A549 (cell line): ENCODE measurements around the gene ZNF280A. TPM values are rescaled to one million over a fixed set of nuclear protein-coding genes. Genes with fewer than 3 reads are reported as not detected.

Experiments used
- ATAC-seq, 2 experiments: fragments of 200-7000 bp in 1 of 2; fragments of >200 bp in 1 of 2; cut with Nextera tagmentation in 1 of 2; cut with Tn5 transposase in 1 of 2; 3 replicates each; pipeline versions ENCODE4 v1.8.0 to v1.9.1; 2018 to 2020; ENCODE audit warnings: mild to moderate bottlenecking in 1 of 2, moderate library complexity in 1 of 2
- CTCF ChIA-PET: fragments of 300-600 bp; sonication (Branson Sonifier 250); formaldehyde crosslinking; extraction: SDS; loops from one replicate; lab custom pipeline; 2021; ENCODE audit warnings: antibody characterized with exemption, inconsistent platforms; lab: Yijun Ruan, JAX
- POLR2A ChIA-PET: fragments of 350-600 bp; formaldehyde crosslinking; extraction: SDS; loops from one replicate; lab custom pipeline; 2021; ENCODE audit warnings: antibody characterized with exemption, inconsistent platforms; lab: Yijun Ruan, JAX
- DNase-seq, 2 experiments: peaks; one replicate each; pipeline versions ENCODE4 v3.0.0 to v3.0.0-alpha.2; 2011 to 2016; ENCODE audit warnings: low read depth in 1 of 2, low spot score in 1 of 2
- FAIRE-seq: peaks from 2 replicates; lab custom pipeline; 2011; peaks lifted over from hg19 to GRCh38; lab: Jason Lieb, UNC
- H3K27ac ChIP-seq, 2 experiments: fragments of >200 bp; sonication (Bioruptor Twin); formaldehyde crosslinking; 3 replicates each; pipeline ENCODE4 v1.5.1; 2016 to 2017
- H3K4me1 ChIP-seq: fragments of >200 bp; sonication (Bioruptor Twin); formaldehyde crosslinking; 3 replicates; pipeline ENCODE4 v1.6.1; 2016
- H3K4me2 ChIP-seq: fragments of >200 bp; sonication (Bioruptor Twin); formaldehyde crosslinking; 3 replicates; pipeline ENCODE4 v1.6.1; 2016
- H3K4me3 ChIP-seq: fragments of >200 bp; sonication (Bioruptor Twin); formaldehyde crosslinking; 3 replicates; pipeline ENCODE4 v1.5.1; 2016
- H3K9me3 ChIP-seq: fragments of >200 bp; sonication (Bioruptor Twin); formaldehyde crosslinking; 3 replicates; pipeline ENCODE4 v1.6.1; 2016
- CBX8 ChIP-seq: fragments of 200-600 bp; sonication (generic); IDR thresholded peaks from 2 replicates; pipeline ENCODE4 v1.6.1; 2016
- CEBPB ChIP-seq, 2 experiments: fragments of >200 bp in 1 of 2; sonication (Bioruptor Twin) in 1 of 2; formaldehyde crosslinking in 1 of 2; IDR thresholded peaks; 2 replicates each; pipeline ENCODE4 v1.6.1; 2012 to 2016
- ESRRA ChIP-seq: fragments of 150-350 bp; IDR thresholded peaks from 2 replicates; pipeline ENCODE4 v1.6.1; 2014; ENCODE audit warnings: mild to moderate bottlenecking, low read length, borderline replicate concordance
- HDAC2 ChIP-seq: fragments of 200-600 bp; sonication (generic); IDR thresholded peaks from 2 replicates; pipeline ENCODE4 v1.6.1; 2016
- HOXB13 ChIP-seq: fragments of 250-450 bp; sonication (Bioruptor Pico); IDR thresholded peaks from 2 replicates; pipeline ENCODE4 v1.5.0; 2020; ENCODE audit warnings: low read depth, mild to moderate bottlenecking, moderate library complexity
- HOXB5 ChIP-seq: fragments of 250-450 bp; sonication (Bioruptor Pico); IDR thresholded peaks from 2 replicates; pipeline ENCODE4 v1.5.0; 2020; ENCODE audit warnings: mild to moderate bottlenecking, moderate library complexity
- JUNB ChIP-seq: fragments of >200 bp; sonication (Bioruptor Twin); formaldehyde crosslinking; IDR thresholded peaks from 2 replicates; pipeline ENCODE4 v1.6.1; 2016
- KDM1A ChIP-seq: fragments of 200-600 bp; sonication (generic); IDR thresholded peaks from 2 replicates; pipeline ENCODE4 v1.6.1; 2016; ENCODE audit warnings: low read depth, mild to moderate bottlenecking
- MAZ ChIP-seq: fragments of 150-350 bp; IDR thresholded peaks from 2 replicates; pipeline ENCODE4 v1.6.1; 2014; ENCODE audit warnings: antibody characterized with exemption, low read depth, low read length, borderline replicate concordance
- MYC ChIP-seq: IDR thresholded peaks from 2 replicates; pipeline ENCODE4 v1.6.1; 2012; ENCODE audit warnings: mild to moderate bottlenecking, inconsistent platforms, low read length, improper control_type of control experiment, borderline replicate concordance
- NFE2L2 ChIP-seq: fragments of 150-350 bp; conservative IDR thresholded peaks from 2 replicates; pipeline ENCODE4 v1.6.1; 2014; ENCODE audit warnings: low read length
- NR3C1 ChIP-seq: fragments of >200 bp; sonication (Bioruptor Twin); formaldehyde crosslinking; IDR thresholded peaks from 3 replicates; pipeline ENCODE4 v1.6.1; 2017
- POLR2A ChIP-seq: IDR thresholded peaks from 2 replicates; pipeline ENCODE4 v1.6.1; 2012; ENCODE audit warnings: mild to moderate bottlenecking, low read length
- POLR2AphosphoS2 ChIP-seq: conservative IDR thresholded peaks from 2 replicates; pipeline ENCODE4 v1.6.1; 2012; ENCODE audit warnings: low read length, improper control_type of control experiment, inconsistent platforms
- RARB ChIP-seq: fragments of 250-450 bp; sonication (Bioruptor Pico); IDR thresholded peaks from 2 replicates; pipeline ENCODE4 v1.8.0; 2021; ENCODE audit warnings: mild to moderate bottlenecking, moderate library complexity
- RFX5 ChIP-seq: fragments of 450-650 bp; IDR thresholded peaks from 2 replicates; pipeline ENCODE4 v1.7.1; 2014; ENCODE audit warnings: antibody characterized with exemption, mild to moderate bottlenecking, moderate library complexity
- RNF2 ChIP-seq: fragments of 200-600 bp; sonication (generic); IDR thresholded peaks from 2 replicates; pipeline ENCODE4 v1.6.1; 2016; ENCODE audit warnings: low read depth, mild to moderate bottlenecking, antibody characterized with exemption, moderate library complexity, borderline replicate concordance
- SMC3 ChIP-seq: fragments of >200 bp; sonication (Bioruptor Twin); formaldehyde crosslinking; IDR thresholded peaks from 3 replicates; pipeline ENCODE4 v1.6.1; 2018; ENCODE audit warnings: inconsistent platforms
- SREBF2 ChIP-seq: fragments of 450-650 bp; IDR thresholded peaks from 2 replicates; pipeline ENCODE4 v1.6.1; 2014; ENCODE audit warnings: mild to moderate bottlenecking, moderate library complexity
- ZC3H11A ChIP-seq: fragments of 450-650 bp; IDR thresholded peaks from 2 replicates; pipeline ENCODE4 v1.6.1; 2014; ENCODE audit warnings: antibody characterized with exemption, mild to moderate bottlenecking
- ZFP36 ChIP-seq: fragments of 450-650 bp; IDR thresholded peaks from 2 replicates; pipeline ENCODE4 v1.6.1; 2014; ENCODE audit warnings: borderline replicate concordance; ENCODE audit not compliant: partially characterized antibody
- ZSCAN20 ChIP-seq: fragments of 250-450 bp; sonication (Bioruptor Pico); IDR thresholded peaks from 2 replicates; pipeline ENCODE4 v1.8.0; 2022; ENCODE audit warnings: mild to moderate bottlenecking, moderate library complexity
- WGBS: methylation state at CpG from one replicate; pipeline ENCODE4 v1.1.6; 2017; ENCODE audit errors: missing lambda C conversion rate; 5-methylcytosine and 5-hydroxymethylcytosine counted together
- polyA plus RNA-seq, 4 experiments: library from polyadenylated mRNA; depleted of rRNA in 3 of 4; stranded (reverse); fragments of >200 nt; fragmentation: RNase III in 1 of 4; extraction: RNeasy Plus Mini Kit Qiagen cat#74134 plus additional on column Dnase treatment in 1 of 4; gene quantifications; 2 replicates in 3 of 4; 3 replicates in 1 of 4; pipeline ENCODE4 v1.2.3, GENCODE V29; 2011 to 2017
- TF ChIP-seq, protein P1 (sequence below): IDR thresholded peaks from 2 replicates; pipeline ENCODE4 v1.6.1; 2012
- TF ChIP-seq, protein P2 (sequence below): IDR thresholded peaks from 2 replicates; pipeline ENCODE4 v1.6.1; 2012
- TF ChIP-seq, protein P3 (sequence below): fragments of >200 bp; sonication (Bioruptor Twin); formaldehyde crosslinking; IDR thresholded peaks from 2 replicates; pipeline ENCODE4 v1.6.1; 2016
- TF ChIP-seq, protein P4 (sequence below): fragments of 450-650 bp; IDR thresholded peaks from 2 replicates; pipeline ENCODE4 v1.6.1; 2014; ENCODE audit warnings: antibody characterized with exemption
- TF ChIP-seq, protein P5 (sequence below): fragments of 200-600 bp; sonication (generic); IDR thresholded peaks from 2 replicates; pipeline ENCODE4 v1.6.1; 2016; ENCODE audit warnings: antibody characterized with exemption, mild to moderate bottlenecking, moderate library complexity

Gene ZNF280A
- polyA plus RNA-seq, 2 of the 4 experiments (the other 2 are of a cell fraction): 2.0 to 3.0 TPM

GRCh38 chr22:22521631-22522030 lies 1.6 kb upstream of the ZNF280A start:
- no peak overlapping the region for H3K27ac ChIP-seq
- CTCF ChIA-PET: interaction anchor here (2.9 to 3.2 kb wide), 2 partner anchors 13 to 38 kb away, joined by 15 to 17 read pairs; partner anchors contain the start of genes PRAME and ZNF280B
- WGBS: 83% methylated on average over 8 of the region's 8 CpGs
- DNase-seq (no peak), ATAC-seq (no peak), FAIRE-seq (no peak)
- POLR2A ChIA-PET: no interaction called here
- no peak overlapping the region for H3K4me2 ChIP-seq
- H3K4me1 ChIP-seq: peaks cover 9% of the 10 kb centered on the region; the same call in 2 of the 3 replicates
- TF ChIP-seq JUNB (no peak), HOXB13 (CRISPR knock-in tag) (no peak), ZSCAN20 (CRISPR knock-in tag) (no peak), HOXB5 (CRISPR knock-in tag) (no peak), HDAC2 (no peak), RFX5 (no peak), SMC3 (no peak), ESRRA (no peak), ZFP36 (no peak), POLR2A (no peak), KDM1A (no peak), ZC3H11A (no peak)
- TF ChIP-seq, protein P1, sequence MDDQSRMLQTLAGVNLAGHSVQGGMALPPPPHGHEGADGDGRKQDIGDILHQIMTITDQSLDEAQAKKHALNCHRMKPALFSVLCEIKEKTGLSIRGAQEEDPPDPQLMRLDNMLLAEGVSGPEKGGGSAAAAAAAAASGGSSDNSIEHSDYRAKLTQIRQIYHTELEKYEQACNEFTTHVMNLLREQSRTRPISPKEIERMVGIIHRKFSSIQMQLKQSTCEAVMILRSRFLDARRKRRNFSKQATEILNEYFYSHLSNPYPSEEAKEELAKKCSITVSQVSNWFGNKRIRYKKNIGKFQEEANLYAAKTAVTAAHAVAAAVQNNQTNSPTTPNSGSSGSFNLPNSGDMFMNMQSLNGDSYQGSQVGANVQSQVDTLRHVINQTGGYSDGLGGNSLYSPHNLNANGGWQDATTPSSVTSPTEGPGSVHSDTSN: no peak
- TF ChIP-seq, protein P2, sequence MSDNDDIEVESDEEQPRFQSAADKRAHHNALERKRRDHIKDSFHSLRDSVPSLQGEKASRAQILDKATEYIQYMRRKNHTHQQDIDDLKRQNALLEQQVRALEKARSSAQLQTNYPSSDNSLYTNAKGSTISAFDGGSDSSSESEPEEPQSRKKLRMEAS: no peak
- no peak overlapping the region for H3K4me3 ChIP-seq
- H3K9me3 ChIP-seq: no peaks in the 10 kb centered on the region

DNA sequence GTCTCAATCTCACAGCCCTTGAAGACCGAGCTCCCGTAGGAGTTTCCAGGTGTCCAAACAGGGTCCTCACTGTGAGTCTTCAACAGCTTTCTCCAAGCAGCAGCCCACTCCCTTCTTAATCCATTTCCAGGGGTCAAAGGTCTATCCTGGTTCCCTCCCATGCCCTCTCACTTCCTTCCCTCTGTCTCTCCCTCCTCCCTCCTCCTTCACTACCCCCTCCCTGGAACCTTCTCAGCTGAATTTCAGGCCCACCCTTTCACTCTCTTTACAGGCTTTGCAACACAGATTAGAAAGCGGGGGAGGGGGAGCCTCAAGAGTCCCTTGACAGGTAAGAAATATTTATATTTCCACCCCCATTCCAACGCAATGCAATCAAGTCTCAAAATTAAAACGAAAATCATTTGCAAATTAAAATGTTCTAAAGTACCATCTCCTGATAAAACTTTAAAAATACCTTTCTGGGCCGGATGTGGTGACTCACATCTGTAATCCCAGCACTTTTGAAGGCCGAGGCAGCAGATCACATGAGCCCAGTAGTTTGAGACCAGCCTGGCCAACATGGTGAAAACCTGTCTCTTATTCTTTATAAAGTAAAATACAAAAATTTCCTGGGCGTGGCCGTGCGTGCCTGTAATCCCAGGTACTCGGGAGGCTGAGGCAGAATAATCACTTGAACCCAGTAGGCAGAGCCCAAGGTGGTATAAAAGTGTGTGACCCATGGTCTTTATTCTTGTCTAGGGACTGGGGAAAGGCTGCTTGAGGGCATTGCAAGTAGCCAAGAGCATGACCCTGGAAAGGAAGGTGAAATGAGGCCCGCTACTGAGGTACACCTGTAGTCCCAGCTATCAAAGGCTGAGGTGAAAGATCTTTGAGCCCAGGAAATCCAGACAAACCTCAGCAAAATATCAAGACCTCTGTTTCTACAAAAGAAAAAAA lies 865 bp upstream of the ZNF280A start:
- H3K9me3 ChIP-seq: no peaks in the 10 kb centered on the region
- CTCF ChIA-PET: interaction anchor here (0.6 to 3.2 kb wide), 4 partner anchors 12 to 66 kb away, joined by 3 to 17 read pairs (median 10); partner anchors contain the start of genes PRAME and ZNF280B
- WGBS: 80% methylated on average over 10 of the region's 12 CpGs
- no peak for TF ChIP-seq RNF2
- TF ChIP-seq CBX8: no peak
- no peak for TF ChIP-seq NFE2L2
- TF ChIP-seq SREBF2: no peak
- TF ChIP-seq, protein P3, sequence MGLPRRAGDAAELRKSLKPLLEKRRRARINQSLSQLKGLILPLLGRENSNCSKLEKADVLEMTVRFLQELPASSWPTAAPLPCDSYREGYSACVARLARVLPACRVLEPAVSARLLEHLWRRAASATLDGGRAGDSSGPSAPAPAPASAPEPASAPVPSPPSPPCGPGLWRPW: no peak
- TF ChIP-seq ZSCAN20 (CRISPR knock-in tag): no peak
- no peak overlapping the region for H3K4me3 ChIP-seq
- DNase-seq: no peak
- peak overlapping the region; percentile 77; the same call in 1 of the 3 replicates for H3K4me2 ChIP-seq
- peaks cover 9% of the 10 kb centered on the region; the same call in 2 of the 3 replicates for H3K4me1 ChIP-seq
- no peak for ATAC-seq
- peak overlapping the region in 1 of 2 experiments; percentile 83; a peak in 3 of 6 replicates for H3K27ac ChIP-seq
- POLR2A ChIA-PET: interaction anchor here (1.0 to 1.9 kb wide), 6 partner anchors 12 to 55 kb away, joined by 3 to 19 read pairs (median 6); partner anchors contain the start of genes PRAME and ZNF280B
- FAIRE-seq: no peak

DNA sequence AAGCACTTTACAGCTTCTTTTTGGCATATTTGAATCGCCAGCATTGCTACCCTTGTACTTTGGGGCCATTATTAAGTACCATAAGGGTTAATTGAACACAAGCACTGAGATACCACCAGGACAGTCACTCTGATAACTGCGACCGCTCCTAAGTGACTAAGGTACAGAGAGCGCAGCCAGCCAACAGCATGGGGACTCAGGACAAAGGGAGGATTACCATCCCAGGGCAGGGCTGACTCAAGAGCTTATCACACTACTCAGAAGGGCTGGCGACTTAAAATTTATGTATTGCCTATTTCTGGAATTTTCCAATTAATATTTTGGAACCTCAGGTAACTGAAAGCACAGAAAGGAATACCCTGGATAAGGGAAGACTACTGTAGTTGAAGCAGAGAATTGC lies 479 bp downstream of the ZNF280A start:
- H3K4me1 ChIP-seq: peaks cover 9% of the 10 kb centered on the region; the same call in 2 of the 3 replicates
- peak overlapping the region; percentile 54 for H3K4me3 ChIP-seq
- ChIA-PET CTCF (interaction anchor here (1.0 to 3.2 kb wide), 5 partner anchors 11 to 56 kb away, joined by 3 to 17 read pairs (median 8); partner anchors contain the start of genes PRAME and ZNF280B), POLR2A (interaction anchor here (0.6 to 1.9 kb wide), 7 partner anchors 11 to 57 kb away, joined by 3 to 19 read pairs (median 4); partner anchors contain the start of genes PRAME and ZNF280B)
- no peaks in the 10 kb centered on the region for H3K9me3 ChIP-seq
- peak overlapping the region; percentile 71 to 83 for H3K27ac ChIP-seq
- FAIRE-seq: no peak
- peak overlapping the region; percentile 77 for H3K4me2 ChIP-seq
- ATAC-seq: peak; percentile 71 to 78
- DNase-seq: peak; percentile 18 to 25
- 3% methylated on average over 5 of the region's 5 CpGs for WGBS
- TF ChIP-seq RARB (CRISPR knock-in tag) (no peak), MAZ (no peak), POLR2A (no peak), NR3C1 (no peak), POLR2AphosphoS2 (no peak), CEBPB (IDR thresholded peaks at IDR 0.05) (no peak), MYC (no peak), HOXB13 (CRISPR knock-in tag) (no peak), SMC3 (no peak)
- TF ChIP-seq, protein P4, sequence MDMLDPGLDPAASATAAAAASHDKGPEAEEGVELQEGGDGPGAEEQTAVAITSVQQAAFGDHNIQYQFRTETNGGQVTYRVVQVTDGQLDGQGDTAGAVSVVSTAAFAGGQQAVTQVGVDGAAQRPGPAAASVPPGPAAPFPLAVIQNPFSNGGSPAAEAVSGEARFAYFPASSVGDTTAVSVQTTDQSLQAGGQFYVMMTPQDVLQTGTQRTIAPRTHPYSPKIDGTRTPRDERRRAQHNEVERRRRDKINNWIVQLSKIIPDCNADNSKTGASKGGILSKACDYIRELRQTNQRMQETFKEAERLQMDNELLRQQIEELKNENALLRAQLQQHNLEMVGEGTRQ: no peak
- TF ChIP-seq, protein P5, sequence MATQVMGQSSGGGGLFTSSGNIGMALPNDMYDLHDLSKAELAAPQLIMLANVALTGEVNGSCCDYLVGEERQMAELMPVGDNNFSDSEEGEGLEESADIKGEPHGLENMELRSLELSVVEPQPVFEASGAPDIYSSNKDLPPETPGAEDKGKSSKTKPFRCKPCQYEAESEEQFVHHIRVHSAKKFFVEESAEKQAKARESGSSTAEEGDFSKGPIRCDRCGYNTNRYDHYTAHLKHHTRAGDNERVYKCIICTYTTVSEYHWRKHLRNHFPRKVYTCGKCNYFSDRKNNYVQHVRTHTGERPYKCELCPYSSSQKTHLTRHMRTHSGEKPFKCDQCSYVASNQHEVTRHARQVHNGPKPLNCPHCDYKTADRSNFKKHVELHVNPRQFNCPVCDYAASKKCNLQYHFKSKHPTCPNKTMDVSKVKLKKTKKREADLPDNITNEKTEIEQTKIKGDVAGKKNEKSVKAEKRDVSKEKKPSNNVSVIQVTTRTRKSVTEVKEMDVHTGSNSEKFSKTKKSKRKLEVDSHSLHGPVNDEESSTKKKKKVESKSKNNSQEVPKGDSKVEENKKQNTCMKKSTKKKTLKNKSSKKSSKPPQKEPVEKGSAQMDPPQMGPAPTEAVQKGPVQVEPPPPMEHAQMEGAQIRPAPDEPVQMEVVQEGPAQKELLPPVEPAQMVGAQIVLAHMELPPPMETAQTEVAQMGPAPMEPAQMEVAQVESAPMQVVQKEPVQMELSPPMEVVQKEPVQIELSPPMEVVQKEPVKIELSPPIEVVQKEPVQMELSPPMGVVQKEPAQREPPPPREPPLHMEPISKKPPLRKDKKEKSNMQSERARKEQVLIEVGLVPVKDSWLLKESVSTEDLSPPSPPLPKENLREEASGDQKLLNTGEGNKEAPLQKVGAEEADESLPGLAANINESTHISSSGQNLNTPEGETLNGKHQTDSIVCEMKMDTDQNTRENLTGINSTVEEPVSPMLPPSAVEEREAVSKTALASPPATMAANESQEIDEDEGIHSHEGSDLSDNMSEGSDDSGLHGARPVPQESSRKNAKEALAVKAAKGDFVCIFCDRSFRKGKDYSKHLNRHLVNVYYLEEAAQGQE: no peak
